Endothelial cell of umbilical vein (primary cell): ENCODE measurements around the gene TEDC1. TPM values are rescaled to one million over a fixed set of nuclear protein-coding genes. Genes with fewer than 3 reads are reported as not detected.
A peak's percentile ranks its signal among the peaks of the same experiment; 100 is the strongest.

Experiments used
- BruUV-seq: library from RNA; stranded (reverse); fragments of 400-500 nt; replicated peaks from 2 replicates; lab custom pipeline; 2021; lab: Mats Ljungman, UMichigan
- CTCF ChIA-PET: fragments of 300-600, 350-600 bp; sonication (Branson Sonifier 250); formaldehyde crosslinking; loops from one replicate; lab custom pipeline; 2021; ENCODE audit warnings: antibody characterized with exemption, inconsistent platforms; lab: Charles Lee
- POLR2A ChIA-PET: fragments of 300-600, 350-600 bp; sonication (Branson Sonifier 250); formaldehyde crosslinking; loops from one replicate; lab custom pipeline; 2021; ENCODE audit warnings: antibody characterized with exemption, inconsistent platforms; lab: Charles Lee
- DNase-seq: peaks from one replicate; pipeline ENCODE4 v3.0.0-alpha.2; 2011; ENCODE audit warnings: low read depth, low spot score
- FAIRE-seq: peaks from 2 replicates; lab custom pipeline; 2011; peaks lifted over from hg19 to GRCh38; lab: Jason Lieb, UNC
- H2AFZ ChIP-seq: 2 replicates; pipeline ENCODE4 v1.6.0; 2012; ENCODE audit warnings: low read depth, low read length, control low read depth, inconsistent platforms
- H3K27ac ChIP-seq: 2 replicates; pipeline ENCODE4 v1.5.1; 2011; ENCODE audit warnings: low read depth, mild to moderate bottlenecking, control low read depth, low read length, moderate library complexity; ENCODE audit not compliant: insufficient read depth
- H3K27me3 ChIP-seq, 2 experiments: 2 replicates each; pipeline versions ENCODE4 v1.6.0 to v1.6.1; 2011; ENCODE audit warnings: low read length in 2 of 2, mixed read lengths in 1 of 2; ENCODE audit not compliant: control insufficient read depth in 2 of 2, insufficient read depth in 2 of 2
- H3K36me3 ChIP-seq, 2 experiments: 2 replicates in 1 of 2; 3 replicates in 1 of 2; pipeline ENCODE4 v1.5.1; 2011; ENCODE audit warnings: low read length in 2 of 2, mild to moderate bottlenecking in 1 of 2, moderate library complexity in 1 of 2; ENCODE audit not compliant: control insufficient read depth in 2 of 2, insufficient read depth in 2 of 2; ENCODE audit errors: extremely low read depth in 1 of 2
- H3K4me1 ChIP-seq: 3 replicates; pipeline ENCODE4 v1.5.1; 2011; ENCODE audit warnings: mild to moderate bottlenecking, low read length; ENCODE audit not compliant: control insufficient read depth, insufficient read depth; ENCODE audit errors: extremely low read depth
- H3K4me2 ChIP-seq: 2 replicates; pipeline ENCODE4 v1.6.1; 2011; ENCODE audit warnings: low read length, control low read depth, mixed read lengths; ENCODE audit not compliant: insufficient read depth
- H3K4me3 ChIP-seq, 3 experiments: fragments of 200-600 bp in 1 of 3; sonication (generic), shearing (Covaris generic) in 1 of 3; replicated peaks in 1 of 3; 2 replicates each; pipeline ENCODE4 v1.5.1; 2011 to 2016; ENCODE audit warnings: control low read depth in 3 of 3, low read length in 3 of 3, mild to moderate bottlenecking in 2 of 3, inconsistent platforms in 1 of 3, low read depth in 1 of 3, moderate library complexity in 1 of 3; ENCODE audit not compliant: insufficient read depth in 1 of 3
- H3K79me2 ChIP-seq: 2 replicates; pipeline ENCODE4 v1.6.0; 2012; ENCODE audit warnings: low read length, inconsistent platforms; ENCODE audit not compliant: control insufficient read depth, insufficient read depth
- H3K9ac ChIP-seq: replicated peaks from 2 replicates; pipeline ENCODE3; 2011; ENCODE audit warnings: low read length, control low read depth; ENCODE audit not compliant: insufficient read depth; ENCODE audit errors: extremely low read depth
- H3K9me1 ChIP-seq: replicated peaks from 3 replicates; pipeline ENCODE4 v1.6.0; 2011; ENCODE audit warnings: mild to moderate bottlenecking, low read length; ENCODE audit not compliant: control insufficient read depth, insufficient read depth; ENCODE audit errors: extremely low read depth
- H3K9me3 ChIP-seq: replicated peaks from 2 replicates; pipeline ENCODE4 v1.5.1; 2012; ENCODE audit warnings: low read length, inconsistent platforms; ENCODE audit not compliant: control insufficient read depth, insufficient read depth
- H4K20me1 ChIP-seq: replicated peaks from 2 replicates; pipeline ENCODE3; 2011; ENCODE audit warnings: mild to moderate bottlenecking, low read length; ENCODE audit not compliant: control insufficient read depth, insufficient read depth; ENCODE audit errors: extremely low read depth
- JUN ChIP-seq: IDR thresholded peaks from 2 replicates; pipeline ENCODE4 v1.6.1; 2011; ENCODE audit warnings: borderline replicate concordance, low read depth; ENCODE audit not compliant: insufficient read length, insufficient read depth
- POLR2A ChIP-seq: IDR thresholded peaks from 2 replicates; pipeline ENCODE4 v1.6.1; 2012; ENCODE audit warnings: low read depth, mild to moderate bottlenecking, control low read depth, low read length
- POLR2AphosphoS5 ChIP-seq: IDR thresholded peaks from 2 replicates; pipeline ENCODE4 v1.6.1; 2012; ENCODE audit warnings: low read depth, mild to moderate bottlenecking, control low read depth, low read length, moderate library complexity; ENCODE audit not compliant: insufficient read depth
- dilution Hi-C: fragments of 300-500 bp; cut with MboI; formaldehyde crosslinking; loops from one replicate; pipeline ENCODE4 v1.15.0; 2019; ENCODE audit warnings: low sequenced_read_pairs; ENCODE audit not compliant: extremely low pct_ligation_motif_present
- intact Hi-C: fragments of 100-400 bp; cut with micrococcal nuclease; formaldehyde crosslinking; loops from one replicate; pipeline ENCODE4 v1.10.0; 2022
- polyA plus RNA-seq, 4 experiments: library from polyadenylated mRNA; depleted of rRNA in 3 of 4; stranded (reverse) in 3 of 4; unstranded in 1 of 4; fragments of >200 nt; gene quantifications; 2 replicates each; pipeline versions ENCODE4 v1.2.1 to v1.2.3, GENCODE V29; 2011 to 2012; ENCODE audit warnings: missing spikeins in 1 of 4
- total RNA-seq: library from RNA; stranded (reverse); gene quantifications from 2 replicates; pipeline ENCODE4 v1.2.3, GENCODE V29; 2021
- TF ChIP-seq, protein P1 (sequence below), 2 donors: IDR thresholded peaks; 1 replicate in 1 of 2; 2 replicates in 1 of 2; pipeline ENCODE4 v1.5.1; 2011; ENCODE audit warnings: low read length in 2 of 2, mild to moderate bottlenecking in 2 of 2, moderate library complexity in 2 of 2, control low read depth in 1 of 2, inconsistent platforms in 1 of 2, low read depth in 1 of 2; ENCODE audit not compliant: insufficient read depth in 1 of 2; ENCODE audit errors: extremely low read depth in 1 of 2

Gene TEDC1
- total and polyA plus RNA-seq, 2 donors (not counting 3 experiments of a cell fraction or from before 2014, with no cell fraction given), result 16.5 to 25.3 TPM

DNA sequence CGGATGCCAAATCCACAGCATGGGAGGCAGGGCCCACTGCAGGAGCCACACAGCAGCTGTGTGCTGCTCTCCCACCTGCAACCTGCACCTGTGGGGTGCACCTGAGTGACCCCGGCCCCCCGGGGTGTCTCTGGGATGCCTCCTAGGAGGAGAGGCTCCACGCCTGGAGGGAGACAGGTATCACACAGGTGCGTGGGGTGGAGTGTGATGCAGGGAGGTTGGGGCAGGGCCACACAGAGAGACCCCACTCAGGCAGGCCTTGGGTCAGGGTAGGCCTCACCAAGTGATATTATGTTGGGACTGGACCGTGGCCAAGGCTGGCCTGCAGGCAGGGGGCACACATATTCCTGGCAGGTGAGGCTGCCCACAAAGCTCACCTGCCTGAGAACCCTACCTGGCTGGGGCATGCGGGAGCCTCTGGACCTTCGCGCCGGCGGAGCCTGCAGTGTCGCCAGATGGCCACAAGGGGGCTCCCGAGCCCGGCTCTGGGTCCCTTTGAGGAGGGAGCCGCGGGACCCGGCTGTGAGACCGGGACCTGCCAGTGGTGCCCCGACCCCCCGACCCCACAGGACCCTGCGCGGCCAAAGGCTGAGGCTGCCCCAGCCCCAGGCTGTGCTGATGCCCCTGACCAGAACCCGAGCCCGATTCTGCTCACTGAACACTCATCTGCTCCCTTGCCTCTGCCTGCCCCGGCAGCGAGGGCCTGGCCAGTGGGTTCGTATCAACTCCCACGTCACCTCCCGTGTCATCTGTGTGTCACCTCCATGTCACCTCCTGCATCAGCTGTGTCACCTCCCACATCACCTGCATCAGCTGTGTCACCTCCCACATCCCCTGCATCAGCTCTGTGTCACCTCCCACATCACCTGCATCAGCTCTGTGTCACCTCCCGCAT lies 46.8 kb downstream of the TEDC1 start:
- no TSS peak for BruUV-seq
- intact Hi-C loops, result no loop called here
- ChIA-PET CTCF (interaction anchor here (1.7 kb wide), 1 partner anchor 10 kb away, joined by 6 read pairs; no protein-coding TSS in a partner anchor), POLR2A (no interaction called here)
- no peaks in the 10 kb centered on the region for H3K27me3 ChIP-seq
- TF ChIP-seq POLR2AphosphoS5 (no peak), JUN (no peak), POLR2A (no peak)
- TF ChIP-seq, protein P1, sequence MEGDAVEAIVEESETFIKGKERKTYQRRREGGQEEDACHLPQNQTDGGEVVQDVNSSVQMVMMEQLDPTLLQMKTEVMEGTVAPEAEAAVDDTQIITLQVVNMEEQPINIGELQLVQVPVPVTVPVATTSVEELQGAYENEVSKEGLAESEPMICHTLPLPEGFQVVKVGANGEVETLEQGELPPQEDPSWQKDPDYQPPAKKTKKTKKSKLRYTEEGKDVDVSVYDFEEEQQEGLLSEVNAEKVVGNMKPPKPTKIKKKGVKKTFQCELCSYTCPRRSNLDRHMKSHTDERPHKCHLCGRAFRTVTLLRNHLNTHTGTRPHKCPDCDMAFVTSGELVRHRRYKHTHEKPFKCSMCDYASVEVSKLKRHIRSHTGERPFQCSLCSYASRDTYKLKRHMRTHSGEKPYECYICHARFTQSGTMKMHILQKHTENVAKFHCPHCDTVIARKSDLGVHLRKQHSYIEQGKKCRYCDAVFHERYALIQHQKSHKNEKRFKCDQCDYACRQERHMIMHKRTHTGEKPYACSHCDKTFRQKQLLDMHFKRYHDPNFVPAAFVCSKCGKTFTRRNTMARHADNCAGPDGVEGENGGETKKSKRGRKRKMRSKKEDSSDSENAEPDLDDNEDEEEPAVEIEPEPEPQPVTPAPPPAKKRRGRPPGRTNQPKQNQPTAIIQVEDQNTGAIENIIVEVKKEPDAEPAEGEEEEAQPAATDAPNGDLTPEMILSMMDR (IDR thresholded peaks at IDR 0.05; ENCODE audit: extremely low read depth in 1 of 2, insufficient read depth in 1 of 2, low read depth in 1 of 2, low read length in 2 of 2), result peak; percentile 92 to 98
- no peaks in the 10 kb centered on the region for H3K79me2 ChIP-seq
- no peaks in the 10 kb centered on the region for H4K20me1 ChIP-seq
- dilution Hi-C loops, result no loop called here
- no peak overlapping the region for H3K27ac ChIP-seq
- H2AFZ ChIP-seq, result no peak overlapping the region
- no peak overlapping the region for H3K9ac ChIP-seq
- no peak overlapping the region for H3K4me2 ChIP-seq
- H3K9me1 ChIP-seq, result no peaks in the 10 kb centered on the region
- DNase-seq (no peak), FAIRE-seq (no peak)
- H3K36me3 ChIP-seq, result no peaks in the 10 kb centered on the region
- H3K9me3 ChIP-seq, result no peaks in the 10 kb centered on the region
- no peaks in the 10 kb centered on the region for H3K4me1 ChIP-seq
- no peak overlapping the region for H3K4me3 ChIP-seq
